ENCODE data around the gene SH3PXD2A. TPM values are rescaled to one million over a fixed set of nuclear protein-coding genes. Genes with fewer than 3 reads are reported as not detected.

The SH3PXD2A gene
- total RNA-seq, 1 donor from 2014 or later = 17.3 TPM

DNA sequence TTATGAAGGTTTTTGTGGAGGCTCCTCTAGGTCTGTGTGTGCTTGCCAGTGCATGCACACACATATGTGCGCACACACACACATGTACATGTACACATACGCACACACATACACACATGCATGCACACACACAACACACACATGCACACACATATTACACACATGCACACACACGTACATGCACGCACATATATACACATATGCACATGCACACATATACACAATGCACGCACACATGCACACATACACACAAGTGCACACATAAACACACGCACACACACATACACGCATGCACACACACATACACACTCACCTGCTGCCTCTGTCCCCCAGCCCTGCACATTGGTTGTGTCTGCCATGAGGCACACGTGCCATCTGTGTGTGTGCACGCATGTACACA lies 295.6 kb downstream of the SH3PXD2A start:
- H3K36me3 Mint-ChIP-seq (ENCODE audit: low read depth, unreplicated experiment) = no peaks in the 10 kb centered on the region
- Histone ChIP-seq H3K4me1 (ENCODE audit: insufficient read depth, low read length) (peaks cover 4% of the 10 kb centered on the region), H3K9me3 (ENCODE audit: insufficient read depth, low read depth, low read length) (peaks cover 3% of the 10 kb centered on the region), H3K4me3 (ENCODE audit: insufficient read depth, low read depth, low read length) (no peak overlapping the region), H3K79me2 (ENCODE audit: insufficient read depth, low read length) (no peaks in the 10 kb centered on the region), H3K9ac (ENCODE audit: low read length) (no peak overlapping the region), H2AFZ (ENCODE audit: low read depth, low read length) (no peak overlapping the region), H3K4me2 (ENCODE audit: low read length) (no peak overlapping the region), H3K27me3 (ENCODE audit: insufficient read depth, low read length) (peaks cover 70% of the 10 kb centered on the region), H4K20me1 (ENCODE audit: insufficient read depth, low read length) (peaks cover 4% of the 10 kb centered on the region), H3K27ac (ENCODE audit: low read depth, low read length) (no peak overlapping the region), H3K36me3 (ENCODE audit: insufficient read depth, low read length) (no peaks in the 10 kb centered on the region)
- H3K4me3 Mint-ChIP-seq (ENCODE audit: unreplicated experiment) = no peak overlapping the region
- H3K27ac Mint-ChIP-seq (ENCODE audit: unreplicated experiment) = no peak overlapping the region
- DNase-seq (ENCODE audit: low read depth) = no peak
- H3K9me3 Mint-ChIP-seq (ENCODE audit: unreplicated experiment) = peaks cover 3% of the 10 kb centered on the region
- H3K4me1 Mint-ChIP-seq (ENCODE audit: low read depth, unreplicated experiment) = no peaks in the 10 kb centered on the region
- no peak for FAIRE-seq
- no peak for TF ChIP-seq EZH2 (IDR thresholded peaks at IDR 0.05; ENCODE audit: insufficient read depth, low read length)
- TF ChIP-seq, protein P1, sequence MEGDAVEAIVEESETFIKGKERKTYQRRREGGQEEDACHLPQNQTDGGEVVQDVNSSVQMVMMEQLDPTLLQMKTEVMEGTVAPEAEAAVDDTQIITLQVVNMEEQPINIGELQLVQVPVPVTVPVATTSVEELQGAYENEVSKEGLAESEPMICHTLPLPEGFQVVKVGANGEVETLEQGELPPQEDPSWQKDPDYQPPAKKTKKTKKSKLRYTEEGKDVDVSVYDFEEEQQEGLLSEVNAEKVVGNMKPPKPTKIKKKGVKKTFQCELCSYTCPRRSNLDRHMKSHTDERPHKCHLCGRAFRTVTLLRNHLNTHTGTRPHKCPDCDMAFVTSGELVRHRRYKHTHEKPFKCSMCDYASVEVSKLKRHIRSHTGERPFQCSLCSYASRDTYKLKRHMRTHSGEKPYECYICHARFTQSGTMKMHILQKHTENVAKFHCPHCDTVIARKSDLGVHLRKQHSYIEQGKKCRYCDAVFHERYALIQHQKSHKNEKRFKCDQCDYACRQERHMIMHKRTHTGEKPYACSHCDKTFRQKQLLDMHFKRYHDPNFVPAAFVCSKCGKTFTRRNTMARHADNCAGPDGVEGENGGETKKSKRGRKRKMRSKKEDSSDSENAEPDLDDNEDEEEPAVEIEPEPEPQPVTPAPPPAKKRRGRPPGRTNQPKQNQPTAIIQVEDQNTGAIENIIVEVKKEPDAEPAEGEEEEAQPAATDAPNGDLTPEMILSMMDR (IDR thresholded peaks at IDR 0.05; ENCODE audit: insufficient read depth, low read depth, low read length) = no peak
- H3K27me3 Mint-ChIP-seq (ENCODE audit: low read depth, unreplicated experiment) = peaks cover 77% of the 10 kb centered on the region

DNA sequence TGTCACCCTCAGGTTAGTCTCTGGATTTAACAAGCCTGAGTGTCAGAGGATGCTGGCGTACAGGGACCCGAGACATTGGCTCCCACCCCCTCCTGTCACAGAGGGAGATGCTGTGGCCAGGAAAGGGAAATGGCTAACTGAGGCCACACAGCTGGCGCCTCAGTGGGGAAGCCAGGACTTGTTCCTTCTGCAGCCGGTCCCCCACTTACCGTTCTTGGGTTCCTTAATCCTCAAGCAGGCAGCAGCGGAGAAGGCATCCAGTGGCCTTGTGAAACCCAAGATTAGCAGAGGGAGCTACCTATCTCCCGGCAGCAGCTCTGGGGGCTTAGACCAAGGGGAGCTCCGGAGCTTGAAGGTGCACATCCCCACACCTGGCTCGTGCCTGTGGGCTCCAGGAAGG lies 296.5 kb downstream of the SH3PXD2A start:
- H3K9me3 ChIP-seq (ENCODE audit: insufficient read depth, low read depth, low read length) = peaks cover 3% of the 10 kb centered on the region
- Mint-ChIP-seq H3K4me3 (ENCODE audit: unreplicated experiment) (no peak overlapping the region), H3K9me3 (ENCODE audit: unreplicated experiment) (peaks cover 3% of the 10 kb centered on the region), H3K27ac (ENCODE audit: unreplicated experiment) (no peak overlapping the region), H3K4me1 (ENCODE audit: low read depth, unreplicated experiment) (no peaks in the 10 kb centered on the region), H3K27me3 (ENCODE audit: low read depth, unreplicated experiment) (peaks cover 80% of the 10 kb centered on the region), H3K36me3 (ENCODE audit: low read depth, unreplicated experiment) (no peaks in the 10 kb centered on the region)
- H3K4me3 ChIP-seq (ENCODE audit: insufficient read depth, low read depth, low read length) = no peak overlapping the region
- no peaks in the 10 kb centered on the region for H3K79me2 ChIP-seq (ENCODE audit: insufficient read depth, low read length)
- TF ChIP-seq, protein P1 (IDR thresholded peaks at IDR 0.05; ENCODE audit: insufficient read depth, low read depth, low read length) = no peak
- no peak for TF ChIP-seq EZH2 (IDR thresholded peaks at IDR 0.05; ENCODE audit: insufficient read depth, low read length)
- no peak overlapping the region for H3K9ac ChIP-seq (ENCODE audit: low read length)
- no peak overlapping the region for H3K27ac ChIP-seq (ENCODE audit: low read depth, low read length)
- peaks cover 9% of the 10 kb centered on the region for H4K20me1 ChIP-seq (ENCODE audit: insufficient read depth, low read length)
- H3K36me3 ChIP-seq (ENCODE audit: insufficient read depth, low read length) = no peaks in the 10 kb centered on the region
- H3K4me2 ChIP-seq (ENCODE audit: low read length) = no peak overlapping the region
- peaks cover 69% of the 10 kb centered on the region for H3K27me3 ChIP-seq (ENCODE audit: insufficient read depth, low read length)
- peaks cover 4% of the 10 kb centered on the region for H3K4me1 ChIP-seq (ENCODE audit: insufficient read depth, low read length)
- H2AFZ ChIP-seq (ENCODE audit: low read depth, low read length) = no peak overlapping the region
- DNase-seq (ENCODE audit: low read depth) (no peak), FAIRE-seq (no peak)

DNA sequence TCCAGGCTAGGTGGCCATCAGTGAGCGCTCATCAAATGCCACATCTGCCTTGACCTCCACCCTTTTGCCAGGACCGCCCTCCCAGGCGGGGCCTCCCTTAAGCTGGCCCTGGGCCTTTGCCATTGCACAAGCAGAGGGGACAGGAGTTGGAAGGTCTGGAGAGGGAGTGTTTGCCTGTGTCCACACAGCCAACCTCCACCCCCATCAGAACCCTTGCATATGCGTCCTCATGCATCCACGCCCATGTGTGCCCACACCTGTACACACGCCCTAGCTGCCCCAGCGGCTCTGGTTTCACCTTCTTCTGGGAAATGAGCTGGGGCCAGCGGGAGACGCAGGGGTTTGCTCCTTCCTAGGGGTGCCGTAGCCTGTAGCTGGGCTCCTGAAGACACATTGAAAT lies 297.9 kb downstream of the SH3PXD2A start:
- H3K9me3 ChIP-seq (ENCODE audit: insufficient read depth, low read depth, low read length) = peaks cover 8% of the 10 kb centered on the region
- H3K4me2 ChIP-seq (ENCODE audit: low read length) = no peak overlapping the region
- H3K4me1 ChIP-seq (ENCODE audit: insufficient read depth, low read length) = peaks cover 4% of the 10 kb centered on the region
- TF ChIP-seq EZH2 (IDR thresholded peaks at IDR 0.05; ENCODE audit: insufficient read depth, low read length) = no peak
- H3K9ac ChIP-seq (ENCODE audit: low read length) = no peak overlapping the region
- H4K20me1 ChIP-seq (ENCODE audit: insufficient read depth, low read length) = peaks cover 10% of the 10 kb centered on the region
- H2AFZ ChIP-seq (ENCODE audit: low read depth, low read length) = no peak overlapping the region
- no peak for FAIRE-seq
- H3K27ac ChIP-seq (ENCODE audit: low read depth, low read length) = no peak overlapping the region
- Mint-ChIP-seq H3K9me3 (ENCODE audit: unreplicated experiment) (peaks cover 3% of the 10 kb centered on the region), H3K27me3 (ENCODE audit: low read depth, unreplicated experiment) (peaks cover 85% of the 10 kb centered on the region), H3K4me1 (ENCODE audit: low read depth, unreplicated experiment) (no peaks in the 10 kb centered on the region), H3K36me3 (ENCODE audit: low read depth, unreplicated experiment) (no peaks in the 10 kb centered on the region), H3K4me3 (ENCODE audit: unreplicated experiment) (no peak overlapping the region), H3K27ac (ENCODE audit: unreplicated experiment) (no peak overlapping the region)
- H3K4me3 ChIP-seq (ENCODE audit: insufficient read depth, low read depth, low read length) = no peak overlapping the region
- DNase-seq (ENCODE audit: low read depth) = no peak
- no peaks in the 10 kb centered on the region for H3K36me3 ChIP-seq (ENCODE audit: insufficient read depth, low read length)
- no peaks in the 10 kb centered on the region for H3K79me2 ChIP-seq (ENCODE audit: insufficient read depth, low read length)
- peaks cover 58% of the 10 kb centered on the region for H3K27me3 ChIP-seq (ENCODE audit: insufficient read depth, low read length)
